HepG2 (cell line): ENCODE results near the gene IL1RL2. TPM values are rescaled to one million over a fixed set of nuclear protein-coding genes. Genes with fewer than 3 reads are reported as not detected.

Experiments
- ATF7-NPFF ChIP-seq: sonication (generic); formaldehyde crosslinking; IDR thresholded peaks from 2 replicates; pipeline ENCODE4 v1.8.1; 2023; ENCODE audit warnings: mild to moderate bottlenecking, low read depth, missing genetic modification reagents, moderate library complexity
- DMAP1 ChIP-seq: IDR thresholded peaks from 2 replicates; pipeline ENCODE4 v1.6.1; 2016
- FOXO1 ChIP-seq: sonication (generic); formaldehyde crosslinking; IDR thresholded peaks from 2 replicates; pipeline ENCODE4 v1.4.0; 2020; ENCODE audit warnings: missing genetic modification reagents
- JUNB ChIP-seq: sonication (generic); formaldehyde crosslinking; IDR thresholded peaks from 2 replicates; pipeline ENCODE4 v1.8.0; 2022; ENCODE audit warnings: missing genetic modification reagents, mild to moderate bottlenecking, borderline replicate concordance
- KDM1A ChIP-seq: IDR thresholded peaks from 2 replicates; pipeline ENCODE4 v1.6.1; 2016; ENCODE audit warnings: missing compliant biosample characterization
- MAFK ChIP-seq, 2 experiments: IDR thresholded peaks in 1 of 2; conservative IDR thresholded peaks in 1 of 2; 2 replicates each; pipeline ENCODE4 v1.6.1; 2011; ENCODE audit warnings: improper control_type of control experiment in 2 of 2, low read length in 2 of 2
- MNT ChIP-seq: fragments of 450-650 bp; IDR thresholded peaks from 2 replicates; pipeline ENCODE4 v1.6.1; 2016
- NR2F2 ChIP-seq: IDR thresholded peaks from 2 replicates; pipeline ENCODE4 v1.6.1; 2012; ENCODE audit warnings: low read depth, inconsistent platforms, borderline replicate concordance
- ONECUT2 ChIP-seq: sonication (generic); formaldehyde crosslinking; IDR thresholded peaks from 2 replicates; pipeline ENCODE4 v1.4.0; 2020; ENCODE audit warnings: missing genetic modification reagents
- POLR2A ChIP-seq, 2 experiments: IDR thresholded peaks; 2 replicates each; pipeline ENCODE4 v1.6.1; 2011; ENCODE audit warnings: low read depth in 2 of 2, low read length in 2 of 2, mild to moderate bottlenecking in 1 of 2, moderate library complexity in 1 of 2; ENCODE audit not compliant: insufficient read depth in 1 of 2
- POLR2AphosphoS2 ChIP-seq: IDR thresholded peaks from 2 replicates; pipeline ENCODE4 v1.6.1; 2011; ENCODE audit warnings: low read depth, low read length, improper control_type of control experiment
- POLR2G ChIP-seq: fragments of 200-400 bp; formaldehyde crosslinking; IDR thresholded peaks from 2 replicates; pipeline ENCODE4 v1.6.1; 2018; ENCODE audit warnings: mild to moderate bottlenecking, low read depth, low read length, moderate library complexity
- RBAK ChIP-seq: sonication (generic); formaldehyde crosslinking; IDR thresholded peaks from 2 replicates; pipeline ENCODE4 v1.5.1; 2020; ENCODE audit warnings: mild to moderate bottlenecking, missing genetic modification reagents
- SPEN ChIP-seq: sonication (generic); formaldehyde crosslinking; IDR thresholded peaks from 2 replicates; pipeline ENCODE4 v1.5.1; 2020; ENCODE audit warnings: low read depth, mild to moderate bottlenecking, missing genetic modification reagents
- TOE1 ChIP-seq: sonication (generic); formaldehyde crosslinking; IDR thresholded peaks from 2 replicates; pipeline ENCODE4 v1.4.0; 2020; ENCODE audit warnings: mild to moderate bottlenecking, missing genetic modification reagents
- ZNF574 ChIP-seq: sonication (generic); formaldehyde crosslinking; IDR thresholded peaks from 2 replicates; pipeline ENCODE4 v1.4.0; 2020; ENCODE audit warnings: missing genetic modification reagents
- ZNF607 ChIP-seq: sonication (generic); formaldehyde crosslinking; IDR thresholded peaks from 2 replicates; pipeline ENCODE4 v1.5.1; 2020; ENCODE audit warnings: missing genetic modification reagents, mild to moderate bottlenecking, borderline replicate concordance
- ZNF644 ChIP-seq: IDR thresholded peaks from 2 replicates; pipeline ENCODE4 v1.6.1; 2016; ENCODE audit warnings: low read depth
- ZNF747 ChIP-seq: sonication (generic); formaldehyde crosslinking; IDR thresholded peaks from 2 replicates; pipeline ENCODE4 v1.8.1; 2023; ENCODE audit warnings: missing genetic modification reagents, mild to moderate bottlenecking, borderline replicate concordance
- ZNF776 ChIP-seq: sonication (generic); formaldehyde crosslinking; IDR thresholded peaks from 2 replicates; pipeline ENCODE4 v1.4.0; 2020; ENCODE audit warnings: mild to moderate bottlenecking, missing genetic modification reagents
- ZNF777 ChIP-seq: sonication (generic); formaldehyde crosslinking; IDR thresholded peaks from 2 replicates; pipeline ENCODE4 v1.4.0; 2020; ENCODE audit warnings: missing genetic modification reagents
- polyA plus RNA-seq, 8 experiments: library from polyadenylated mRNA; depleted of rRNA in 3 of 8; stranded (reverse) in 7 of 8; unstranded in 1 of 8; fragments of >200 nt; fragmentation: Illumina TruSeq in 4 of 8; extraction: Trizol in 4 of 8; gene quantifications; 2 replicates each; pipeline versions ENCODE4 v1.2.1 to v1.2.3, GENCODE V29; 2011 to 2016; ENCODE audit warnings: low read depth in 4 of 8, missing spikeins in 1 of 8, mixed read lengths in 1 of 8; ENCODE audit not compliant: insufficient read depth in 1 of 8
- total RNA-seq, 5 experiments: library from RNA; depleted of rRNA; stranded (reverse); fragments of >200 nt; fragmentation: Illumina TruSeq; extraction: Trizol; gene quantifications; 2 replicates each; pipeline ENCODE4 v1.2.3, GENCODE V29; 2016; ENCODE audit warnings: low read depth in 1 of 5
- TF ChIP-seq, protein P1 (sequence below): sonication (generic); formaldehyde crosslinking; IDR thresholded peaks from 2 replicates; pipeline ENCODE4 v1.9.0; 2021; ENCODE audit warnings: missing genetic modification reagents, borderline replicate concordance

The IL1RL2 gene
- total and polyA plus RNA-seq, 2 of the 13 experiments (the other 11 are each of a cell fraction or from before 2014, with no cell fraction given), result 0.03 TPM; not detected in 1

DNA sequence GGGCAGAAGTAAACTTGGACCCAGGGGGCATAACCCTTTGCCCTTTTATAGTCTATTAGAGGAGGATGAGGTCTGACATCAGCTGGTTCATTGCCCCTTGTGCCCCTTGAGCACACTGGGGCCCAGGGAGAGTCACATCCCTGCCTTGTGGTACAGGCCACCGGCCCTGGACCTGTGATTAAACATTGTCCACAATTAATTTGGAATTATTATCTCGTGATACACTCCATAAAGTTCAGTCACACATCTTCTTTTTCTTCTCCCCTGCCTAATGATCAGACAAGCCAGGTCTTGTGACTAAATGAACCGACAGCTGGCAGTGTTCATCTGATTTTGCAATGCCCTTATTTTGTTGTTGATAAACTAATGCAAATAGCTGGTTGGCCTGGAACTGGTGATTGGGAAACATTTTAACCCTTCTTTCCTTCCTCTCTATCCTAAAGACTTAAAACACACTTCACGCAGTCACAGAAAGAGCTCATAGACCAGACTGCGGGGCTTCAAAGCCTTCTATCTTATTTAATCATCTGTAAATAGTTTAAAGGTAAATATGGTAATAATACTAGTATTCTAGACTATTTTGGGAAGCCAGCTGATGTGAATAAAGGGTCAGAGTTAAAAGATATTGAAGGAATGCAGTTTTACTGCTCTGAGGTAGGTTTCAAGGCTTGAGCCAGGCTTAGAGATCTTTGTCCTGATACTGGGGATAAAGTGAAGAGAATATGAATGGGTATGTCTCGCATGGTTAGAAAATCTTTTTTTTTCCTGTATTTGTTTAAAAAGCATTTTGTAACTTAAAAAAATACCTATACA lies 30.9 kb upstream of the IL1RL2 start (continued):
- TF ChIP-seq ZNF574 (CRISPR knock-in tag), result peak; percentile 73
- TF ChIP-seq ONECUT2 (CRISPR knock-in tag), result peak; percentile 65
- peak in 1 of 2 experiments; percentile 18; a peak in 1 of 4 replicates for TF ChIP-seq POLR2A (IDR thresholded peaks at IDR 0.05; ENCODE audit: insufficient read depth in 1 of 2, low read depth in 2 of 2, low read length in 2 of 2)
- peak; percentile 33; the same call in 1 of the 2 replicates for TF ChIP-seq JUNB (CRISPR knock-in tag)
- TF ChIP-seq SPEN (CRISPR knock-in tag), result peak; percentile 57; the same call in 1 of the 2 replicates
- no peak; the same call in 1 of the 2 replicates for TF ChIP-seq ATF7-NPFF (CRISPR knock-in tag)
- peak; percentile 93 for TF ChIP-seq FOXO1
- peak; percentile 3; the same call in 1 of the 2 replicates for TF ChIP-seq ZNF644
- peak in 1 of 2 experiments; percentile 65; a peak in 2 of 4 replicates for TF ChIP-seq MAFK (conservative IDR thresholded peaks at IDR 0.05 in 1 of 2, IDR thresholded peaks at IDR 0.05 in 1 of 2; ENCODE audit: low read length in 2 of 2)
- TF ChIP-seq NR2F2, result peak; percentile 87
- peak; percentile 76; the same call in 1 of the 2 replicates for TF ChIP-seq TOE1 (CRISPR knock-in tag)
- TF ChIP-seq ZNF777, result no peak
- TF ChIP-seq DMAP1, result peak; percentile 69
- TF ChIP-seq, protein P1, sequence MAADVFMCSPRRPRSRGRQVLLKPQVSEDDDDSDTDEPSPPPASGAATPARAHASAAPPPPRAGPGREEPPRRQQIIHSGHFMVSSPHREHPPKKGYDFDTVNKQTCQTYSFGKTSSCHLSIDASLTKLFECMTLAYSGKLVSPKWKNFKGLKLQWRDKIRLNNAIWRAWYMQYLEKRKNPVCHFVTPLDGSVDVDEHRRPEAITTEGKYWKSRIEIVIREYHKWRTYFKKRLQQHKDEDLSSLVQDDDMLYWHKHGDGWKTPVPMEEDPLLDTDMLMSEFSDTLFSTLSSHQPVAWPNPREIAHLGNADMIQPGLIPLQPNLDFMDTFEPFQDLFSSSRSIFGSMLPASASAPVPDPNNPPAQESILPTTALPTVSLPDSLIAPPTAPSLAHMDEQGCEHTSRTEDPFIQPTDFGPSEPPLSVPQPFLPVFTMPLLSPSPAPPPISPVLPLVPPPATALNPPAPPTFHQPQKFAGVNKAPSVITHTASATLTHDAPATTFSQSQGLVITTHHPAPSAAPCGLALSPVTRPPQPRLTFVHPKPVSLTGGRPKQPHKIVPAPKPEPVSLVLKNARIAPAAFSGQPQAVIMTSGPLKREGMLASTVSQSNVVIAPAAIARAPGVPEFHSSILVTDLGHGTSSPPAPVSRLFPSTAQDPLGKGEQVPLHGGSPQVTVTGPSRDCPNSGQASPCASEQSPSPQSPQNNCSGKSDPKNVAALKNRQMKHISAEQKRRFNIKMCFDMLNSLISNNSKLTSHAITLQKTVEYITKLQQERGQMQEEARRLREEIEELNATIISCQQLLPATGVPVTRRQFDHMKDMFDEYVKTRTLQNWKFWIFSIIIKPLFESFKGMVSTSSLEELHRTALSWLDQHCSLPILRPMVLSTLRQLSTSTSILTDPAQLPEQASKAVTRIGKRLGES (CRISPR knock-in tag), result peak; percentile 59; the same call in 1 of the 2 replicates
- TF ChIP-seq POLR2G, result 0 out of 2 replicates have a peak, but pooled peaks have one; percentile 32
- 0 out of 2 replicates have a peak, but pooled peaks have one; percentile 13 for TF ChIP-seq ZNF607 (CRISPR knock-in tag)
- no peak for TF ChIP-seq POLR2AphosphoS2
- TF ChIP-seq ZNF747 (CRISPR knock-in tag), result no peak; the same call in 1 of the 2 replicates
- TF ChIP-seq KDM1A (CRISPR knock-in tag), result no peak; the same call in none of the 2 replicates
- no peak for TF ChIP-seq MNT
- TF ChIP-seq RBAK (CRISPR knock-in tag), result no peak
- TF ChIP-seq ZNF776 (CRISPR knock-in tag), result no peak
